Measurements from ENCODE around the gene PDGFD. TPM values are rescaled to one million over a fixed set of nuclear protein-coding genes. Genes with fewer than 3 reads are reported as not detected.

The PDGFD gene
- total and polyA plus RNA-seq, 9 donors, result 42.8 to 134 (median 77.9) TPM

DNA sequence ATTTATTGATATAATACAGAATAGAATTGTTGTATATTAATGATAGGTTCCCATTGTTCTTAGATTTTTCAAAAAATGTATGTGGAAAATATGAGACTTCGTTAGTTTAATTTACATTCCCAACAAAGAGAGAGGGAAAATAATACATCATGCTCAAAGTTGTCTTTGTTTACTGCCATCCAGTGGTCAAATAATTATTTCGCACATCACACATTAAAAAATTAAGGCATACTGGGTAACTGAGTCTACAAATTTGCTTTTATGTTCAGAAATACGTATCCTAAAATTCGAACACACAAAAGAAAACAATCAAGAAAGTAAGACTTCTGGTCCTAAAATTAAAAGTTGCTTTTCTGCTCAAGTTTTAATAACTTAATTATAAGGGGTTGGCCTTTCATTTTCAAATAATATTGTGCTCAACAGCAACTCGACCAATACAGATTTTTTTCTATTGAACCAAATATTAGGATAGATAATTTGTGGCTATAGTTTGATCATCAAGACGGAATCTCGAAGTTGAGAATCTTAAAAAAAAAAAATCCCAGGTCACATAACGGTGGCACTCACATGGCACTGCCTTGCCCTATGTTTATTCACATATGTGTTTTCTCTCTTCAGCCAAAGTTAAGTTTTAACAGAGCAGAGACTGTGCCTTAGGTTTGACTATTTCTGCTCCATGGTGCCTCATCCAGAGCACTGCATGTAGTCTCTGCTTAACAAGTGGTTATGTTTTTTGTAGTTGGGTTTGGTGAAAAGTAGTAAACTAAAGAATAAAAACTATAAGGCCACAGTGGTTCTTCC is 12.3 kb downstream of the PDGFD start:
- no peak for DNase-seq
- intact Hi-C loops (cut with DNase I), result no loop called here
- Histone ChIP-seq H3K36me3 (no peaks in the 10 kb centered on the region), H3K9me3 (no peaks in the 10 kb centered on the region), H3K4me1 (ENCODE audit: insufficient read depth) (no peaks in the 10 kb centered on the region), H3K27ac (no peak overlapping the region), H3K4me3 (no peak overlapping the region), H3K27me3 (no peaks in the 10 kb centered on the region)
- no peak for TF ChIP-seq CTCF (IDR thresholded peaks at IDR 0.05)
- no peak for TF ChIP-seq POLR2A (IDR thresholded peaks at IDR 0.05)
- no peak for TF ChIP-seq EP300 (IDR thresholded peaks at IDR 0.05)
- WGBS, 3 donors, result 83 to 87% (median 84%) methylated on average over 8 of the region's 8 CpGs

DNA sequence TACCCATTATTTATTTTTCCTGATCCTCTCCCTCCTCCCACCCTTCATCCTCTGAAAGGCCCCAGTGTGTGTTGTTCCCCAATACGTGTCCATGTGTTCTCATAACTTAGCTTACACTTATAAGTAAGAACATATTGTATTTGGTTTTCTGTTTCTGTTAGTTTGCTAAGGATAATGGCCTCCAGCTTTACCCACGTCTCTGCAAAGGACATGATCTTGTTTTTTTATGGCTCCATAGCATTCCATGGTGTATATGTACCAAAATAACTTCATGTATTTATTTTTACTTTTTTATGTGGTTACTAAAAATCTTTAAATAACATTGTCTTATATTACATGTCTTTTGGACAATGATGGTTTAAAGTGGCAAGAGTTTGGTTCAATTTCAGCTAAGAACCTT is 15.2 kb downstream of the PDGFD start:
- DNase-seq, result no peak
- Histone ChIP-seq H3K36me3 (no peaks in the 10 kb centered on the region), H3K4me1 (ENCODE audit: insufficient read depth) (peaks cover 2% of the 10 kb centered on the region), H3K27me3 (no peaks in the 10 kb centered on the region), H3K27ac (no peak overlapping the region), H3K4me3 (no peak overlapping the region), H3K9me3 (no peaks in the 10 kb centered on the region)
- no peak for TF ChIP-seq EP300 (IDR thresholded peaks at IDR 0.05)
- intact Hi-C loops (cut with DNase I), result no loop called here
- WGBS, 3 donors, result 78 to 87% (median 82%) methylated on average over 2 of the region's 2 CpGs

DNA sequence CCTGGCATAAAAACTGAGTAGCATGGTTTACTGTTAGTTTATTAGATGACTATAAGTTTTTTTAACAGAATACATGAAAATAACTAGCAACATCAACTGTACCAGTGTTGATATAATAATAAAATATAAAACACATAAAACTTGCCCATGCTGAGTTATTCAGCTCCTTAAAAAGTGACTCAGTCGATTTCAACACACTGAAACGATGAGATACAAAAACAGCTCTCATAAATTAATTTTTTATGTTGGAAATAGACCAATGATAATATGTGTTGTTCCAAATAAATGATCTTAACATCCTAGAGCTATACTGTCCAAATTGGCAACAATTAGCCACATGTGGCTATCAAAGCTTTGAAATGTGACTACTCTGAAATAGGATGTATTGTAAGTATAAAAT is 15.9 kb downstream of the PDGFD start:
- H3K36me3 ChIP-seq, result no peaks in the 10 kb centered on the region
- intact Hi-C loops (cut with DNase I), result no loop called here
- H3K27me3 ChIP-seq, result no peaks in the 10 kb centered on the region
- peaks cover 2% of the 10 kb centered on the region for H3K4me1 ChIP-seq (ENCODE audit: insufficient read depth)
- no peak overlapping the region for H3K4me3 ChIP-seq
- no peaks in the 10 kb centered on the region for H3K9me3 ChIP-seq
- WGBS, 3 donors, result 7 to 12% (median 8%) methylated on average over 2 of the region's 2 CpGs
- no peak overlapping the region for H3K27ac ChIP-seq
- TF ChIP-seq POLR2A (IDR thresholded peaks at IDR 0.05), result no peak
- no peak for TF ChIP-seq EP300 (IDR thresholded peaks at IDR 0.05)
- TF ChIP-seq CTCF (IDR thresholded peaks at IDR 0.05), result no peak
- no peak for DNase-seq

DNA sequence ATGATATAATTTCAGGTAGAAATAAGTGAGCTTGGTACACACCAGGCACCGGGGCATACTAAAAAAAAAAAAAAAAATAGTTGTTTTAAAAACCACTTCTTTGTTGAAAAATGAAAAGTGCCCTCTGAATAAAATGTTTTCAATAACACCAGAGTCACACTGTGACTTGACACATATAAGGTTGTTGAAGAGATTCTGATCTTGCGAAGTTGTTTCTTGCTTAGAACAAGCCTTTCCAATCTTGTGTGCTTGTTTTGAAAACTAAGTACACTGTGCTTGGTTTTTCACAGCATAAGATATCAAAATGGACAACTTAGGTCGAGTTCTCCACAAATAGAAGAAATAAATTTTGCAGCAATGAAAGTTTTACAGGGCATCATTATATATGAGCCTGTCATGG is 17.0 kb downstream of the PDGFD start:
- DNase-seq, result no peak
- H3K4me1 ChIP-seq (ENCODE audit: insufficient read depth), result peaks cover 2% of the 10 kb centered on the region
- H3K9me3 ChIP-seq, result no peaks in the 10 kb centered on the region
- no peaks in the 10 kb centered on the region for H3K36me3 ChIP-seq
- H3K27ac ChIP-seq, result no peak overlapping the region
- 42 to 60% (median 54%) methylated on average over 3 of the region's 3 CpGs for WGBS, 3 donors
- no peaks in the 10 kb centered on the region for H3K27me3 ChIP-seq
- no peak for TF ChIP-seq CTCF (IDR thresholded peaks at IDR 0.05)
- TF ChIP-seq POLR2A (IDR thresholded peaks at IDR 0.05), result no peak
- no peak for TF ChIP-seq EP300 (IDR thresholded peaks at IDR 0.05)
- intact Hi-C loops (cut with DNase I), result no loop called here
- H3K4me3 ChIP-seq, result no peak overlapping the region

- no peak for DNase-seq
- Histone ChIP-seq H3K27ac (no peak overlapping the region), H3K36me3 (no peaks in the 10 kb centered on the region), H3K4me1 (ENCODE audit: insufficient read depth) (peaks cover 2% of the 10 kb centered on the region), H3K27me3 (no peaks in the 10 kb centered on the region), H3K9me3 (no peaks in the 10 kb centered on the region), H3K4me3 (no peak overlapping the region)
- intact Hi-C loops (cut with DNase I), result no loop called here
- TF ChIP-seq EP300 (IDR thresholded peaks at IDR 0.05), result no peak
- no peak for TF ChIP-seq CTCF (IDR thresholded peaks at IDR 0.05)
- no peak for TF ChIP-seq POLR2A (IDR thresholded peaks at IDR 0.05)
- 75 to 85% (median 77%) methylated on average over 3 of the region's 3 CpGs for WGBS, 3 donors
These were observed 17.5 kb downstream of the PDGFD start for GRCh38 chr11:104146421-104146820.

Measured in ovary (tissue), 9 donors.